Loucy (cell line): ENCODE results near the gene FMNL2.

Source experiments
- CTCF ChIP-seq: fragments of 200-600 bp; sonication (generic); conservative IDR thresholded peaks from 2 replicates; pipeline ENCODE4 v1.5.1; 2014; ENCODE audit warnings: mild to moderate bottlenecking, antibody characterized with exemption, low read length
- EZH2phosphoT487 ChIP-seq: fragments of 200-600 bp; IDR thresholded peaks from 2 replicates; pipeline ENCODE4 v1.6.1; 2018; ENCODE audit warnings: antibody characterized with exemption, mild to moderate bottlenecking, moderate library complexity, borderline replicate concordance

DNA sequence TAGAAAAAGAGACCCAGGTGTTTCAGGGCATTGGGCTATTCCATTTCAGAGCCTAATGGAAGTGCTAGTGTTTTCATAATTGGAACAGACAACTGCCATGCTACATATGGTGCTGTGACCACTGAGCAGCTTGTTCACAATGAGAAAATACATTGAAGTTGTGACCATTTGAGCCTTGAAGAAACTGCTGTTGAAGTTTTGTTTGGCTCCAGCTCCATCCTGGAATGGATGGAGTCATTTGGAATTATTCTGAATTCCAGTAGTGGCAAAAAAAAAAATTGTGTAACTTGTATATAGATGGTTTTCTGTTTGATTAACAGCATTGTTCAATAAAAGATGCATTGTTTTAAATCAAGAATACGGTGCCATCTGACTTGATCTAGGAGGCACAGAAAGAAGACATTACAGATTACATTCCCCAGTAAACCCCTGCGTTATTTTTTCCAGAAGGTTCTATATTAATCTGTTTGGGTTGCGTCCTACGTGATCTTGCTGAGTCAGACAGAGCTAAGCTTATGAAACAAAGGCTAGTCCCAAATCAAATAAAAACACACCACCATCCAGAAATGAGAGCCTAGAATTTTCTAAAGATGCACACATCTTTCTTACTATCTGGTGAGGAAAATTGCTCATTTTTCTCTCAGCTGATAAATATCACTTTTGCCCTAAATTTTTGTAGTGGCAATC lies 19.2 kb downstream of the FMNL2 start:
- no peak for TF ChIP-seq CTCF
- TF ChIP-seq EZH2phosphoT487: no peak
